ENCODE data around the gene DUSP28. TPM values are rescaled to one million over a fixed set of nuclear protein-coding genes. Genes with fewer than 3 reads are reported as not detected.

Gene DUSP28, protein sequence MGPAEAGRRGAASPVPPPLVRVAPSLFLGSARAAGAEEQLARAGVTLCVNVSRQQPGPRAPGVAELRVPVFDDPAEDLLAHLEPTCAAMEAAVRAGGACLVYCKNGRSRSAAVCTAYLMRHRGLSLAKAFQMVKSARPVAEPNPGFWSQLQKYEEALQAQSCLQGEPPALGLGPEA
- total RNA-seq (2022; extraction: Qiagen RNA extraction; ENCODE audit: low read depth), result 3.8 to 10.0 TPM (median 7.6 TPM) in 5 replicates

GRCh38 chr2:240560084-240560479, at the start of gene DUSP28:
DUSP28 (plus strand) TSS chr2:240560357; CDS start chr2:240560685, 328 bp downstream.

DNA sequence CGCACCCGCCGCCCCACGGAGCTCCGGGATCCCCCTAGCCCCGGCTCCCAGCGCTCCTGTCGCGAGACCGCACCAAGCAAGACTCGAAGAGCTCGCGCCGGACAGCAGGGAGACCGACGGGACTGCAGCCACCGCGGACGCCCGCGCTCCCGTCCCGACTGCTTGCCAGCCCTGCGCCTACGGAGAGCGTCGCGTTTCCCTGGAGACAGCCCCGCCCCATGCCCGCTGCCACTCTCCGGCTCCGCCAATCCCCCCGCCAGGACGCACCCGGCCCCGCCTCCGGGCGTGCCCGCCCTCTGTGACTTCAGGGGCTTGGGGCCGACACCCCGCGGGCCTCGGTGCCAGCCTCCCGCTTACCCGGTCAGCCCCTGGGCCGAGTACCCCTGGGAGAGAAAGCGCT, 2.3 kb upstream of the DUSP28 start, which contains the start of gene ANKMY1:
Gene ANKMY1 (minus strand): TSS at position 181 of the 400 bp plus-strand sequence. CDS start 653 bp downstream, outside the sequence.

GRCh38 chr2:240567872-240568677, 7.9 kb downstream of the DUSP28 start, which contains the start of gene RNPEPL1:
RNPEPL1 (plus strand) TSS chr2:240568484; CDS start chr2:240568587, 103 bp downstream.

DNA sequence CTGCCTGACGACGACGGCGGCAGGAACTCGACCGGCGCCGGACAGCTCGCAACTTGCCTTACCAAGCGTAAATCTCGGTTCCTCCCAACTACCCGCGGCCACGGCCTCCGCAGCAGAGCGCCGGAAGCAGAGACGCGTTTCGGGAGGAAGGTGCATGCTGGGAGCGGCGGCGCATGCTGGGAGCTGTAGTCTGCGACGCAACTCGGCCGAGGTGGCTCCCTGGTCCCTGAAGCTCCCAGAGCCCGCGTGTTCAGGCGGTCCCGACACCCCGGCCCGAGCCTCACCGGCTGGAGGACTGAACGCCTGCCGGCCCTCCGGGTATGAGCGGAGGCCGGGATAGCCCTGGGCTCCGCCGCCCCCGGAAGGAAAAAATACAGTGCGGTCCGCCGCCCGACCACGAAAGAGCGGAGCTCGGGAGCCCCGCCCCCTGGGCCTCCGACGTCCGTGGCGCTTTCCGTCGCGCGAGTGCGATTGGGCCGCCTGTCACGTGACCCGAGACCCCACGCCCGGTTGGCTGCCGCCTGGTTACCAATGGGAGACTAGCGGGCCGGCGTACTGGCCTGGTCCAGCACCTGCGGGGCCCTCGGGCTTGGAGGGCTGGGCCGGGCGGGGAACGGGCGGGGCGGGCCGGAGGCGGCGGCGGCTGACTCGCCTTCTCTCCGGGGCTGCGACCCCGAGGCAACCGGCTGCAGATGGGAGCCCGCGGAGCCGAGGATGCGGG, 26.2 kb downstream of the DUSP28 start, which contains the start of gene CAPN10:
Gene CAPN10 (plus strand): TSS at position 537 of the 721 bp plus-strand sequence. CDS start 178 bp downstream, at position 715.

Other genes with a start within 250 kb of the DUSP28 start
- 115 to 247 TPM (median 223 TPM) in 5 replicates for gene GPC1, start 124.7 kb upstream of the DUSP28 start, total RNA-seq (2022; extraction: Qiagen RNA extraction; ENCODE audit: low read depth)
- 10.5 to 13.0 TPM (median 11.3 TPM) in 5 replicates for gene ANKMY1, start 2.4 kb upstream of the DUSP28 start, total RNA-seq (2022; extraction: Qiagen RNA extraction; ENCODE audit: low read depth)
- 33.3 to 71.1 TPM (median 60.4 TPM) in 5 replicates for gene RNPEPL1, start 8.1 kb downstream of the DUSP28 start, total RNA-seq (2022; extraction: Qiagen RNA extraction; ENCODE audit: low read depth)
- gene CAPN10, start 26.4 kb downstream of the DUSP28 start, total RNA-seq (2022; extraction: Qiagen RNA extraction; ENCODE audit: low read depth), result 10.2 to 30.7 TPM (median 22.3 TPM) in 5 replicates
- 0.34 to 1.6 TPM (median 1.1 TPM) in 5 replicates for gene GPR35, start 65.1 kb downstream of the DUSP28 start, total RNA-seq (2022; extraction: Qiagen RNA extraction; ENCODE audit: low read depth)
- gene AQP12B, start 122.5 kb downstream of the DUSP28 start, total RNA-seq (2022; extraction: Qiagen RNA extraction; ENCODE audit: low read depth), result not detected in 5 replicates
- not detected in 5 replicates for gene AQP12A, start 131.5 kb downstream of the DUSP28 start, total RNA-seq (2022; extraction: Qiagen RNA extraction; ENCODE audit: low read depth)

Data from A549 treated with ZK216348 at 1 μM for 4 hours (cell line).